ENCODE measurements around the gene PDE8B. TPM values are rescaled to one million over a fixed set of nuclear protein-coding genes. Genes with fewer than 3 reads are reported as not detected.

The PDE8B gene
- total RNA-seq, 4 donors from 2014 or later: 0.79 to 2.7 (median 1.4) TPM; not detected in 1

DNA sequence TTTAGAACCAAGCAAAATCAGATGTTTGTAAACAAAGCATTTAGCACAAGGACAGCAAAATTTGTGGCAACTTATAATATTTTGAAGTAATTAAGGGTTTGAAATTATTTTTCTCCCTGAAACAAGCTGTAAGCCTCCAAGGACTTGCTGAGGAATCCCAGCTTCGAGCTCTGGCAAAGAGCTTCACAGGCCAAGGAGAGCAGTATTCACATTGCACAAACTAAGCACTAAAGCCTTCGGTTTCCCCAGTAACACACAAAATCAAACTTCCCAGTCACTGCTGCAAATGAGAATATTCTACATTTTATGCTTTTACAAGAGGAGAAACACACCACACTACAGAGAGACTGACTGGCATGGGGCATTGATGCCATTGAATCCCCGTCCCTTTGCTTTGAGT lies 179.7 kb downstream of the PDE8B start:
- no peaks in the 10 kb centered on the region for H3K27me3 ChIP-seq
- no peak for TF ChIP-seq POLR2A (IDR thresholded peaks at IDR 0.05)
- TF ChIP-seq, protein P1, sequence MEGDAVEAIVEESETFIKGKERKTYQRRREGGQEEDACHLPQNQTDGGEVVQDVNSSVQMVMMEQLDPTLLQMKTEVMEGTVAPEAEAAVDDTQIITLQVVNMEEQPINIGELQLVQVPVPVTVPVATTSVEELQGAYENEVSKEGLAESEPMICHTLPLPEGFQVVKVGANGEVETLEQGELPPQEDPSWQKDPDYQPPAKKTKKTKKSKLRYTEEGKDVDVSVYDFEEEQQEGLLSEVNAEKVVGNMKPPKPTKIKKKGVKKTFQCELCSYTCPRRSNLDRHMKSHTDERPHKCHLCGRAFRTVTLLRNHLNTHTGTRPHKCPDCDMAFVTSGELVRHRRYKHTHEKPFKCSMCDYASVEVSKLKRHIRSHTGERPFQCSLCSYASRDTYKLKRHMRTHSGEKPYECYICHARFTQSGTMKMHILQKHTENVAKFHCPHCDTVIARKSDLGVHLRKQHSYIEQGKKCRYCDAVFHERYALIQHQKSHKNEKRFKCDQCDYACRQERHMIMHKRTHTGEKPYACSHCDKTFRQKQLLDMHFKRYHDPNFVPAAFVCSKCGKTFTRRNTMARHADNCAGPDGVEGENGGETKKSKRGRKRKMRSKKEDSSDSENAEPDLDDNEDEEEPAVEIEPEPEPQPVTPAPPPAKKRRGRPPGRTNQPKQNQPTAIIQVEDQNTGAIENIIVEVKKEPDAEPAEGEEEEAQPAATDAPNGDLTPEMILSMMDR (IDR thresholded peaks at IDR 0.05): no peak
- DNase-seq: no peak

DNA sequence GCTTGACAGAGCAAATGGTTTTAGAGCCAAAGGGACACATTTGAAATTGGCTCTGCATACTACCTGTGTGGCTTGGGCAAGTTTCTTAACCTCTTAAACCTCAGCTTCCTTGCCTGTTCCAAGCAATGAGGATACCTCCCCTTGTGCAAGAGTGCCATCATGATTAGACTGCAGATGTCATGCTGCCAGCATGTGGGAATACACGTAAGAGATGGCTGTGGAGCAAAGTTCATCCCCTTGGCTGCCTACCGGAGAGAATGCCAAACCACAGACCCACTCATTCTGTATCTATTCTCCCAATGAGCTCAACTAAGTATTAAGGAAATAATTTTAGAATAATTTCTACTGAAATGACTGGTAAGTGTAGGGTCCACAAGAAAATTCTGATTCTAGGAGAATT lies 180.3 kb downstream of the PDE8B start:
- Histone ChIP-seq H3K36me3 (no peaks in the 10 kb centered on the region), H3K27ac (no peak overlapping the region), H3K27me3 (no peaks in the 10 kb centered on the region), H3K4me3 (no peak overlapping the region), H3K9me3 (no peaks in the 10 kb centered on the region), H3K4me1 (no peaks in the 10 kb centered on the region)
- 21 to 69% methylated on average over 2 of the region's 2 CpGs for WGBS, 2 donors
- TF ChIP-seq, protein P1 (IDR thresholded peaks at IDR 0.05): no peak
- TF ChIP-seq POLR2A (IDR thresholded peaks at IDR 0.05): no peak
- DNase-seq: no peak
- intact Hi-C loops (cut with DNase I): no loop called here

More for the DNA sequence above, 179.7 kb downstream of the PDE8B start:
- no peaks in the 10 kb centered on the region for H3K36me3 ChIP-seq
- intact Hi-C loops (cut with DNase I): no loop called here
- H3K4me3 ChIP-seq: no peak overlapping the region
- H3K9me3 ChIP-seq: no peaks in the 10 kb centered on the region
- WGBS, 2 donors: 73 to 85% methylated on average over 2 to 3 of the region's 3 CpGs
- H3K27ac ChIP-seq: no peak overlapping the region
- H3K4me1 ChIP-seq: no peaks in the 10 kb centered on the region

DNA sequence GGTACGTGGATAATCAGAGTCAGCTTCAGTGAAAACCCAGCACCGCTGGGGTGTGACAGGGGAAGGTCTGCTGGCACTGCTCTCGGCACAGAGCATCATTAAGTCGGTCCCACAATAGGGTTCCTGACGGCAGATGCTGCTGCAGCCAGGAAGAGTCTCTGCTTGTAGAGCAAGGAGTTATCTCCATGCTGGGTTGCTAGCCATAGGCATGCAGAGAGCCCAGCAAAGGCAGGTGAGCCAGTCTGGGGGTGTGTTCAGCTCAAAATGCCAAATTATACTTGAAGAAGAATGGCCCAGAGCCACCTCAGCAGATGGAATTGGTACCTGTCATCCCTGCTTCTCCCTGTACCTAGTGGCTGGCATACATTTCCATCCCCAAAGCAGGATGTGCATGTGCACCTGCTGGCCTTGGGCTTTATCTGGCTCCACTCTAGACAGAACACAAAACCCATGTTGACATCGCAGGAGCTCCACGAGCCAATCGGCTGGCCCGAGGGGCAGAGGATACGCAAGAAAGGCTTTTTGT lies 180.8 kb downstream of the PDE8B start:
- DNase-seq: no peak
- Histone ChIP-seq H3K4me3 (no peak overlapping the region), H3K36me3 (no peaks in the 10 kb centered on the region), H3K27ac (no peak overlapping the region), H3K9me3 (no peaks in the 10 kb centered on the region), H3K27me3 (no peaks in the 10 kb centered on the region), H3K4me1 (no peaks in the 10 kb centered on the region)
- intact Hi-C loops (cut with DNase I): no loop called here
- no peak for TF ChIP-seq POLR2A (IDR thresholded peaks at IDR 0.05)
- TF ChIP-seq, protein P1 (IDR thresholded peaks at IDR 0.05): no peak
- 87 to 88% methylated on average over 9 to 10 of the region's 10 CpGs for WGBS, 2 donors

DNA sequence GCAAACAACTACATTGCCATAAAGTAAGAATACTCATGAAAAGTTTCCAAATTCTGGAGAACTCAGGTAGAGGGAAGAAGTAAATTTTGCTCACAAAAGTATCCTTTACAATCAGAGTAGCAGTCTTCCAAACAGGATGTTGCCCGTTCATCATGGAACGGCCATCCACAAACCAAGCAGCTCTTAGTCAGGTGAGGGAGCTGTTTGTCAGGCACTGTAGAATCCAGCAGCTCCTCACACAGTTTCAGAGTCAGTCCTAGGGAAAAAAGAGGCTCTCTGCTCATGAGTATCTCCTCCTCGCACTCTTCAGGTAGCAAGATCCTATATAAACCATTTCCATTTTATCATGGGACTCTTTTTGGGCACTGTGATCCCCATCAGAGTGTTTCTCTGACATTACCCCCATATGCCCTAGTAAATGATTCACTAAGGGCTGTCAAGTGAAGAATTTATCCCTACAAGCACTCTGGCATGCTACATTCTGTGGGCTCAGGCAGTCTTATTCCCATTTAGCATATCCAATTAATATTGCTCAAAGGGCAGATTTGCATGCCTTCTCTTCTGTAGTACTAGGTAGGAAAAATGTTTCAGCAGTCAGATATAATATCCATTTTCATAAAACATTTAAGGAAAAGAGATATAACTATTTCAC lies 183.7 kb downstream of the PDE8B start:
- Histone ChIP-seq H3K4me3 (no peak overlapping the region), H3K9me3 (no peaks in the 10 kb centered on the region), H3K27me3 (no peaks in the 10 kb centered on the region), H3K36me3 (no peaks in the 10 kb centered on the region), H3K4me1 (no peaks in the 10 kb centered on the region), H3K27ac (no peak overlapping the region)
- WGBS, 2 donors: 58 to 61% methylated on average over 3 of the region's 3 CpGs
- intact Hi-C loops (cut with DNase I): no loop called here
- TF ChIP-seq, protein P1 (IDR thresholded peaks at IDR 0.05): no peak
- no peak for TF ChIP-seq POLR2A (IDR thresholded peaks at IDR 0.05)
- DNase-seq: no peak

DNA sequence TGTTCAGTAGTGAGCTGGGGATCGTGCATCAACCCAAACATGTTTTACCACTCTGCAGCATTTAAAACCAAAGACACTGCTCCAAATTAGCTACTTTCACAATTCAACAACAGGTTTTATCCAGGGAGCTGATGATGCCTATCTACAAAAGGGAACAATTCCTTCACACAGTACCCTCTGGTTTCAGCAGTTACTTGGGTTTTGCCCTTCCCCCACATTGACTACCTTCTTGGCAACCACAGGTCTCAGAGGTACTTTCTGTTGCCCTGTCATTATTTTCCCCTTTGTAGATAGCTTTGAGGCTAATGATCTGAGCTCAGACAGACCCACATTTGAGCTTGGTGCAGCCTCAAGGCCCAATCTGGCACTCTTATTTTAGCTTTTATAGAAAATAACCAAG lies 185.5 kb downstream of the PDE8B start:
- H3K27ac ChIP-seq: no peak overlapping the region
- no peaks in the 10 kb centered on the region for H3K36me3 ChIP-seq
- no peak for DNase-seq
- no peaks in the 10 kb centered on the region for H3K4me1 ChIP-seq
- 57 to 80% methylated on average over 1 of the region's 1 CpG for WGBS, 2 donors
- no peak overlapping the region for H3K4me3 ChIP-seq
- TF ChIP-seq, protein P1 (IDR thresholded peaks at IDR 0.05): no peak
- TF ChIP-seq POLR2A (IDR thresholded peaks at IDR 0.05): no peak
- intact Hi-C loops (cut with DNase I): no loop called here
- no peaks in the 10 kb centered on the region for H3K9me3 ChIP-seq
- no peaks in the 10 kb centered on the region for H3K27me3 ChIP-seq

Data from esophagus squamous epithelium (tissue), 5 donors.